ENCODE results near the gene C4orf50.
"Not testable (repeated sequence)": the region's sequence is repeated elsewhere in the genome, so short reads cannot be mapped to it uniquely, and the experiment has no call there.

Gene C4orf50

DNA sequence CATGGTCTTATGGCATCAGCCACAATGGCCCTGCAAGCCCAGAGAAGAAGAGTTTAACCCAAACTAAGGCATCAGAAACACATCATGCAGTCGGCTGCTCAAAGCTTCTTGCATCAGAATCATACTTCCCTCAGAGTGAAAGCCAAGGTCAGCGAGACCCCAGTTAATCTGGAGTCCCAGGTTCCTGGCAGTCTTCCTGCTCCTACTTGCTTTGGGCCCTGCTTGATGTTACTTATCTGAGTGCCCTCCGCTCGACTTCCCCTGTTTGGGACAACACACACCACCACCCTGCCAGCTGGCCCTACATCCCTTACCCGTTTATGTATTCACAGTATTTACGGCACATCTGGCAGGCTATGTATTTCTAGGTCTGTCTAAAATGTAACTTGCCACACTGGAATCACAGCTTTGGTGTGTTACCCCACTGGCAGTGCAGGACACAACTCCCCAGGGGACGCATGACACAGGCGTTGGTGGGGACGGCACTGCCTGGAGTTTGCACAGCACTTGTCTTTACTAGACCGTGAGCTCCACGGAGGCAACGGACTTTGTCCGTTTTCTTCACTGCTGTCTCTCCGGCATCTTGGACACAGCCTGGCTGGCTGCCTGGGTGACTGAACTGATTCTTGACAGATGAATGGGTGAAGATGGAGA lies 148.1 kb downstream of the C4orf50 start:
- no peak for DNase-seq (ENCODE audit: low read depth in 2 of 3, low spot score in 1 of 3)

- DNase-seq (ENCODE audit: low read depth in 2 of 3, low spot score in 1 of 3), result no peak
These were observed 150.4 kb downstream of the C4orf50 start for GRCh38 chr4:5867866-5868265.

GRCh38 chr4:5866841-5867813 lies 151.1 kb downstream of the C4orf50 start:
- DNase-seq (ENCODE audit: low read depth in 2 of 3, low spot score in 1 of 3), result no peak

- no peak for DNase-seq (ENCODE audit: low read depth in 2 of 3, low spot score in 1 of 3)
These were observed 152.2 kb downstream of the C4orf50 start for GRCh38 chr4:5865896-5866599.

GRCh38 chr4:5863461-5864113 lies 154.6 kb downstream of the C4orf50 start:
- peak; percentile 46 to 50 (median 49) for DNase-seq (ENCODE audit: low read depth in 2 of 3, low spot score in 1 of 3)

DNA sequence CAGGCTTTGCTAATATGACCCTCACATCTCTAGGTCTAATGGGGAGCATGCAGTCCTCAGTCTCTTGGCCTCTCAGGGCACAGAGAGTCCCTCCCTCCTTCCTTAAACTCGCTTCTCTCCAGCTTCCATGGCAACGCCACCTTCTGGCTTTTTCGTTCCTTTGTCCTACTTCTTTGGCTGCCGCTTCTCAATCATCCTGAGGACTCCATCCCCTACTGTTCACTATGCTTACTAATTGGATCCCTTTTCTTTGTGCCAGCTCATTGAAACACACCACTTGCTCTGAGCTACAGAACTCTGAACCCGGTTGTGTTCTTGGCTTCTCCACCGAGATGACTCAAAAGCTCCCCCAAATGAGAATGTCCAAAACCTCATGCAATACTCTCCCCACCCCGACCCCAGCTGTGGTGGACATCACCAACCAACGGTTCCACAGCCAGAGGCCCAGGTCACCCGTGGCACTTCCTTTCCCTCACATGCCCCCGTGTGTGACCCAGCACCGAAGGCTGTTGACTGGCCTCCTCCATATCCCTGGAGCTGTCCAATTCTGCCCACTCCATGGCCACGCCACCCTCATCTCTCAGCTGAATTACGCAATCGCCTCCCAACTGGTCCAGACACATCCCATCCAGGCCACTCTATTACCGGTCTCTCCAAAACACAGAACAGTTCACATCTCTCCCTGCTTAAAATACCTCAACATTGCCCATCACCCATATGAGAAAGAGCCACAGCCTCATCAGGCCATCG lies 160.0 kb downstream of the C4orf50 start:
- no peak for DNase-seq (ENCODE audit: low read depth in 2 of 3, low spot score in 1 of 3)

DNA sequence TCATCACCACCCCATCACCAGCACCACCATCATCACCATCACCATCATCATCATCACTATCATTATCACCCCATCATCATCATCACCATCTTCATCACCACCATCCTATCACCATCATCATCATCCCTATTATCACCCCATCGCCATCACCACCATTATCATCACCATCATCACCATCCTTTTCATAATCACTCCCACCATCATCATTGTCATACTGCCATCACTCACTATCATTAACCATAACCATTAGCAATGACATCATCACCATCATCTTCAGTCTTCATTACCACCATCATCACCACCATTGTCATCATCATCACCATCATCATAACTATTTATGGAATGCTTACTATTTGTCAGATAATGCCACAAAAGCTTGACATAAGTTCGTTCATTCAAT lies 161.0 kb downstream of the C4orf50 start:
- no peak for DNase-seq (ENCODE audit: low read depth in 2 of 3, low spot score in 1 of 3)

- not testable (repeated sequence) for DNase-seq (ENCODE audit: low read depth in 2 of 3, low spot score in 1 of 3)
These were observed 161.9 kb downstream of the C4orf50 start for GRCh38 chr4:5856362-5856761.

DNA sequence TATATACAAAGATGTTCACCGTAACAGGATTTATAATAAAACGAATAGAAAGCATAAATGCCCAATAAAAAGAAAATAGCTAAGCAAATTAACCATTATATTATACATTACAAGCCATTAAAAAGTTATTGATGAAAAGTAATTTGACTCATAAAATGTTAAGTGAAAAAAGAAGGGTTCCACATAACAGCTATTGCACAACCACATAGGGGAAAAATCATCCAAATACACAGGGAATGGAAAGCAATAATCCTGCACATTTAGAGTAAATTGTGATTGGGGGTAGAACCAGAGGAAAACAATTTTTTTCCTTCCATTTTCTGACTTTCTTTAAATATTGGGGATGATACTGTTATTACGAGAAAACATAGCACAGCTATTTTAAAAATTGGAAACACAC lies 163.3 kb downstream of the C4orf50 start:
- no peak for DNase-seq (ENCODE audit: low read depth in 2 of 3, low spot score in 1 of 3)

- no peak for DNase-seq (ENCODE audit: low read depth in 2 of 3, low spot score in 1 of 3)
These were observed 165.6 kb downstream of the C4orf50 start for GRCh38 chr4:5852523-5853202.

DNA sequence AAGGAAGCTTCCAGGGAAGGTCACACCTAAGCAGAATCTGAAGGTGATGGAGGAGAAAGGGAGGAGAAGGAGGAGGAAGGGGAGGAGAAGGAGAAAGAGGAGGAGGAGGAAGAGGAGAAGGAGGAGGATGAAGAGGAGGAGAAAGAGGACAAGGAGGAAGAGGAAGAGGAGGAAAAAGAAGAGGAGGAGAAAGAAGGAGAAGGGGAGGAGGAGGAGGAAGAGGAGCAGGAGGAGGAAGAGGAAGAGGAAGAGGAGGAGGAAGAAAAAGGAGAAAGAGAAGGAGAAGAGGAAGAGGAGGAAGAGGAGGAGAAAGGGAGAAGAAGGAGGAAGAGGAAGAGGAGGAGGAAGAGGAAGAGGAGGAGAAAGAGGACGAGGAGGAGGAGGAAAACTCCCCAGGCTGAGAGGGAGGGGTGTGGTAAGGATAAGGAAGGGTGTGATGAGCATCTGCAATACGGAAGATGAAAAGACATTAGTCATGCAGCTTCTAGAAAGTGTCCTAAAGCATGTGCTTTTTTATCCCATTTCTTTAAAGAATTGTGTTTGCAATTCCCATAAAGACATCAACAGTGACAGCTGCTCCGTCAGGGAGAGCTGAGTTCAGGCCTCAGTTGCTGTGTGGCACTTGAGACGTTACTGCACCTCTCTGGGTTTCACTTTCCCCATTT lies 166.5 kb downstream of the C4orf50 start:
- no peak for DNase-seq (ENCODE audit: low read depth in 2 of 3, low spot score in 1 of 3)

Data from stimulated activated CD4-positive, alpha-beta T cell treated with anti-CD3 and anti-CD28 coated beads, Interleukin-12 subunit alpha, Interleukin-12 subunit beta, amount 100 ng/mL, for 48 hours (primary cell).